ENCODE results near the gene PIK3CG. TPM values are rescaled to one million over a fixed set of nuclear protein-coding genes. Genes with fewer than 3 reads are reported as not detected.
A peak's percentile ranks its signal among the peaks of the same experiment; 100 is the strongest.

Gene PIK3CG
- total RNA-seq, 1 donor from 2014 or later: 2.4 TPM

GRCh38 chr7:106938803-106939202 is 73.7 kb downstream of the PIK3CG start:
- Mint-ChIP-seq H3K27ac (ENCODE audit: unreplicated experiment) (no peak overlapping the region), H3K4me1 (ENCODE audit: unreplicated experiment) (no peaks in the 10 kb centered on the region), H3K27me3 (ENCODE audit: unreplicated experiment) (no peaks in the 10 kb centered on the region), H3K9me3 (ENCODE audit: unreplicated experiment) (no peaks in the 10 kb centered on the region), H3K36me3 (ENCODE audit: low read depth, unreplicated experiment) (no peaks in the 10 kb centered on the region), H3K4me3 (ENCODE audit: unreplicated experiment) (no peak overlapping the region)
- no peak for TF ChIP-seq CTCF (IDR thresholded peaks at IDR 0.05; ENCODE audit: unreplicated experiment)
- DNase-seq (ENCODE audit: low spot score): no peak

- Mint-ChIP-seq H3K4me3 (ENCODE audit: unreplicated experiment) (no peak overlapping the region), H3K9me3 (ENCODE audit: unreplicated experiment) (no peaks in the 10 kb centered on the region), H3K27ac (ENCODE audit: unreplicated experiment) (no peak overlapping the region), H3K27me3 (ENCODE audit: unreplicated experiment) (peaks cover 4% of the 10 kb centered on the region), H3K4me1 (ENCODE audit: unreplicated experiment) (no peaks in the 10 kb centered on the region), H3K36me3 (ENCODE audit: low read depth, unreplicated experiment) (no peaks in the 10 kb centered on the region)
- TF ChIP-seq CTCF (IDR thresholded peaks at IDR 0.05; ENCODE audit: unreplicated experiment): no peak
- no peak for DNase-seq (ENCODE audit: low spot score)
Observed at GRCh38 chr7:106944035-106944665, 79.1 kb downstream of the PIK3CG start.

GRCh38 chr7:106947244-106947728 is 82.2 kb downstream of the PIK3CG start:
- DNase-seq (ENCODE audit: low spot score): peak; percentile 59
- Mint-ChIP-seq H3K4me3 (ENCODE audit: unreplicated experiment) (no peak overlapping the region), H3K27me3 (ENCODE audit: unreplicated experiment) (peaks cover 6% of the 10 kb centered on the region), H3K9me3 (ENCODE audit: unreplicated experiment) (no peaks in the 10 kb centered on the region), H3K27ac (ENCODE audit: unreplicated experiment) (no peak overlapping the region), H3K36me3 (ENCODE audit: low read depth, unreplicated experiment) (no peaks in the 10 kb centered on the region), H3K4me1 (ENCODE audit: unreplicated experiment) (peaks cover 12% of the 10 kb centered on the region)
- peak; percentile 75 for TF ChIP-seq CTCF (IDR thresholded peaks at IDR 0.05; ENCODE audit: unreplicated experiment)

GRCh38 chr7:106952001-106952657 is 87.0 kb downstream of the PIK3CG start:
- Mint-ChIP-seq H3K4me3 (ENCODE audit: unreplicated experiment) (no peak overlapping the region), H3K4me1 (ENCODE audit: unreplicated experiment) (peaks cover 17% of the 10 kb centered on the region), H3K27me3 (ENCODE audit: unreplicated experiment) (peaks cover 7% of the 10 kb centered on the region), H3K27ac (ENCODE audit: unreplicated experiment) (no peak overlapping the region), H3K36me3 (ENCODE audit: low read depth, unreplicated experiment) (no peaks in the 10 kb centered on the region), H3K9me3 (ENCODE audit: unreplicated experiment) (no peaks in the 10 kb centered on the region)
- TF ChIP-seq CTCF (IDR thresholded peaks at IDR 0.05; ENCODE audit: unreplicated experiment): no peak
- DNase-seq (ENCODE audit: low spot score): no peak

GRCh38 chr7:106952658-106953231 is 87.7 kb downstream of the PIK3CG start:
- no peak overlapping the region for H3K27ac Mint-ChIP-seq (ENCODE audit: unreplicated experiment)
- no peak for TF ChIP-seq CTCF (IDR thresholded peaks at IDR 0.05; ENCODE audit: unreplicated experiment)
- H3K4me1 Mint-ChIP-seq (ENCODE audit: unreplicated experiment): peaks cover 17% of the 10 kb centered on the region
- no peaks in the 10 kb centered on the region for H3K36me3 Mint-ChIP-seq (ENCODE audit: low read depth, unreplicated experiment)
- H3K4me3 Mint-ChIP-seq (ENCODE audit: unreplicated experiment): no peak overlapping the region
- H3K27me3 Mint-ChIP-seq (ENCODE audit: unreplicated experiment): peaks cover 7% of the 10 kb centered on the region
- DNase-seq (ENCODE audit: low spot score): no peak
- no peaks in the 10 kb centered on the region for H3K9me3 Mint-ChIP-seq (ENCODE audit: unreplicated experiment)
